ENCODE results near the gene AK8.

The AK8 gene

GRCh38 chr9:132743931-132744479, 134.1 kb downstream of the AK8 start:
- Histone ChIP-seq H3K27ac (ENCODE audit: low read depth, low read length) (no peak overlapping the region), H3K14ac (ENCODE audit: low read length) (no peak overlapping the region), H3K4me3 (ENCODE audit: low read depth, low read length) (no peak overlapping the region), H4K12ac (ENCODE audit: low read depth, low read length) (no peak overlapping the region), H4K91ac (ENCODE audit: low read depth, low read length) (no peak overlapping the region), H3K79me1 (ENCODE audit: low read length) (no peaks in the 10 kb centered on the region), H2BK5ac (ENCODE audit: low read depth, low read length, poor library complexity) (no peak overlapping the region), H2AFZ (ENCODE audit: insufficient read depth, low read length, poor library complexity) (no peak overlapping the region), H2AK5ac (ENCODE audit: low read length) (no peak overlapping the region), H3K27me3 (ENCODE audit: insufficient read depth, low read length) (peaks cover 23% of the 10 kb centered on the region), H3K4me1 (ENCODE audit: control insufficient read depth in 1 of 2, insufficient read depth in 2 of 2, low read length in 2 of 2) (no peaks in the 10 kb centered on the region), H3K23ac (ENCODE audit: low read length) (no peak overlapping the region), H4K8ac (ENCODE audit: low read depth, low read length) (no peak overlapping the region), H2BK120ac (ENCODE audit: insufficient read depth, low read length, poor library complexity) (no peak overlapping the region), H3K9ac (ENCODE audit: low read length) (no peak overlapping the region), H3K4me2 (ENCODE audit: low read length) (no peak overlapping the region), H3K79me2 (ENCODE audit: control insufficient read depth, insufficient read depth, low read length, poor library complexity) (no peaks in the 10 kb centered on the region), H3K36me3 (ENCODE audit: control insufficient read depth in 1 of 2, insufficient read depth in 2 of 2, low read length in 2 of 2) (no peaks in the 10 kb centered on the region), H2BK12ac (ENCODE audit: low read length) (no peak overlapping the region), H3K18ac (ENCODE audit: low read length) (no peak overlapping the region), H3K9me3 (ENCODE audit: insufficient read depth, low read depth, low read length) (peaks cover 2% of the 10 kb centered on the region), H3K4ac (ENCODE audit: low read depth, low read length) (no peak overlapping the region)
- WGBS (ENCODE audit: extremely low coverage, insufficient coverage, insufficient read length) = no CpG with 5 or more reads among the region's 13 CpGs
- no peak for DNase-seq

- WGBS (ENCODE audit: extremely low coverage, insufficient coverage, insufficient read length) = no CpG with 5 or more reads among the region's 17 CpGs
Measured at GRCh38 chr9:132742821-132743311, 135.2 kb downstream of the AK8 start.

DNA sequence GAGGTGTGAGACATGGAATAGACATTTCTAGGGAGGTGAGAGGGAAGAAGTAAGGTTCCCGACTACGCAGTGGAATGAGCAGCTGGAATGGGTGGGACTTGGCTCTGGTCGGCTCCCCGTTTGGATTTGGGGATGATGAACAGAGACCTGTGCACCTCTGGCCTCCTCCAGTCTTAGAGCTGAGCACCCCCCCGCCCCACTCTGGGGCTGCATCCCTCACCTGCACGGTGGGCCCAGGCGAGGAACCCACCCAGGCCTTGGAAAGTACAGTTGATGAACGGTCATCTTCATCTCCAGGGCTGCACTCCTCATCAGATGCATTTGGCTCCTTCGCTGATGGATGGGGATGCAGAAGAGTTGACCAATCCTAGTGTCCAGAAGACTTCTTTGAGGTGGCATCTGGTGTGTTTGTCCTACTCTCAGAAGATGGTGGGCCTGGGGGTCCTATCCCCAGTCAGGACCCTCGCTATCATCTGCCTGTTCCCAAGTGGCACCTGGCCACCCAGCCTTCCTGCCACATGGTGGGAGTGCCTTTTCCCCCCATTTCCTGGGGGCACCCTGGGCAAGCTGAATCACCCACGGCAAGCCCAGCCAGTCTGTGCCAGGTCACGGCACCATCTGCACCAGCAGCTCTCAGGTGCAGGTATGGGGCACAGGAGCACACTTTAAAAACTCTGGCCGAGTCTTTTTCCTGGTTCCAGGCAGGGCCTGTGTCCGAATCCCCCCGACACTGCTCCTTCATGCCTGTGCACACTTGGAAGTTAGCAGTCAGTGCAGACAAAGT, 137.4 kb downstream of the AK8 start:
- H3K27ac ChIP-seq (ENCODE audit: low read depth, low read length) = no peak overlapping the region
- H4K12ac ChIP-seq (ENCODE audit: low read depth, low read length) = no peak overlapping the region
- H2BK12ac ChIP-seq (ENCODE audit: low read length) = no peak overlapping the region
- no peaks in the 10 kb centered on the region for H3K79me2 ChIP-seq (ENCODE audit: control insufficient read depth, insufficient read depth, low read length, poor library complexity)
- no peak overlapping the region for H3K9ac ChIP-seq (ENCODE audit: low read length)
- H4K8ac ChIP-seq (ENCODE audit: low read depth, low read length) = no peak overlapping the region
- no peaks in the 10 kb centered on the region for H3K36me3 ChIP-seq (ENCODE audit: control insufficient read depth in 1 of 2, insufficient read depth in 2 of 2, low read length in 2 of 2)
- H3K79me1 ChIP-seq (ENCODE audit: low read length) = no peaks in the 10 kb centered on the region
- peaks cover 17% of the 10 kb centered on the region for H3K27me3 ChIP-seq (ENCODE audit: insufficient read depth, low read length)
- no peak overlapping the region for H3K4me2 ChIP-seq (ENCODE audit: low read length)
- H3K9me3 ChIP-seq (ENCODE audit: insufficient read depth, low read depth, low read length) = no peaks in the 10 kb centered on the region
- H3K23ac ChIP-seq (ENCODE audit: low read length) = no peak overlapping the region
- no peak overlapping the region for H2AK5ac ChIP-seq (ENCODE audit: low read length)
- no peak overlapping the region for H3K4ac ChIP-seq (ENCODE audit: low read depth, low read length)
- no peak overlapping the region for H2AFZ ChIP-seq (ENCODE audit: insufficient read depth, low read length, poor library complexity)
- no peaks in the 10 kb centered on the region for H3K4me1 ChIP-seq (ENCODE audit: control insufficient read depth in 1 of 2, insufficient read depth in 2 of 2, low read length in 2 of 2)
- H3K18ac ChIP-seq (ENCODE audit: low read length) = no peak overlapping the region
- no peak overlapping the region for H3K4me3 ChIP-seq (ENCODE audit: low read depth, low read length)
- DNase-seq = no peak
- no CpG with 5 or more reads among the region's 15 CpGs for WGBS (ENCODE audit: extremely low coverage, insufficient coverage, insufficient read length)
- no peak overlapping the region for H4K91ac ChIP-seq (ENCODE audit: low read depth, low read length)
- H3K14ac ChIP-seq (ENCODE audit: low read length) = no peak overlapping the region
- no peak overlapping the region for H2BK5ac ChIP-seq (ENCODE audit: low read depth, low read length, poor library complexity)
- no peak overlapping the region for H2BK120ac ChIP-seq (ENCODE audit: insufficient read depth, low read length, poor library complexity)

More at GRCh38 chr9:132742821-132743311, 135.2 kb downstream of the AK8 start:
- H2AFZ ChIP-seq (ENCODE audit: insufficient read depth, low read length, poor library complexity) = no peak overlapping the region
- no peaks in the 10 kb centered on the region for H3K36me3 ChIP-seq (ENCODE audit: control insufficient read depth in 1 of 2, insufficient read depth in 2 of 2, low read length in 2 of 2)
- H4K12ac ChIP-seq (ENCODE audit: low read depth, low read length) = no peak overlapping the region
- peaks cover 23% of the 10 kb centered on the region for H3K27me3 ChIP-seq (ENCODE audit: insufficient read depth, low read length)
- H2BK5ac ChIP-seq (ENCODE audit: low read depth, low read length, poor library complexity) = no peak overlapping the region
- H3K4me3 ChIP-seq (ENCODE audit: low read depth, low read length) = no peak overlapping the region
- H4K8ac ChIP-seq (ENCODE audit: low read depth, low read length) = no peak overlapping the region
- peaks cover 2% of the 10 kb centered on the region for H3K9me3 ChIP-seq (ENCODE audit: insufficient read depth, low read depth, low read length)
- no peaks in the 10 kb centered on the region for H3K79me2 ChIP-seq (ENCODE audit: control insufficient read depth, insufficient read depth, low read length, poor library complexity)
- H3K4ac ChIP-seq (ENCODE audit: low read depth, low read length) = no peak overlapping the region
- no peak overlapping the region for H2AK5ac ChIP-seq (ENCODE audit: low read length)
- no peak overlapping the region for H3K23ac ChIP-seq (ENCODE audit: low read length)
- no peak overlapping the region for H4K91ac ChIP-seq (ENCODE audit: low read depth, low read length)
- H3K4me1 ChIP-seq (ENCODE audit: control insufficient read depth in 1 of 2, insufficient read depth in 2 of 2, low read length in 2 of 2) = no peaks in the 10 kb centered on the region
- H3K4me2 ChIP-seq (ENCODE audit: low read length) = no peak overlapping the region
- no peak overlapping the region for H3K18ac ChIP-seq (ENCODE audit: low read length)
- no peaks in the 10 kb centered on the region for H3K79me1 ChIP-seq (ENCODE audit: low read length)
- H2BK12ac ChIP-seq (ENCODE audit: low read length) = no peak overlapping the region
- H3K9ac ChIP-seq (ENCODE audit: low read length) = no peak overlapping the region
- H2BK120ac ChIP-seq (ENCODE audit: insufficient read depth, low read length, poor library complexity) = no peak overlapping the region
- DNase-seq = no peak
- no peak overlapping the region for H3K14ac ChIP-seq (ENCODE audit: low read length)
- H3K27ac ChIP-seq (ENCODE audit: low read depth, low read length) = no peak overlapping the region

DNA sequence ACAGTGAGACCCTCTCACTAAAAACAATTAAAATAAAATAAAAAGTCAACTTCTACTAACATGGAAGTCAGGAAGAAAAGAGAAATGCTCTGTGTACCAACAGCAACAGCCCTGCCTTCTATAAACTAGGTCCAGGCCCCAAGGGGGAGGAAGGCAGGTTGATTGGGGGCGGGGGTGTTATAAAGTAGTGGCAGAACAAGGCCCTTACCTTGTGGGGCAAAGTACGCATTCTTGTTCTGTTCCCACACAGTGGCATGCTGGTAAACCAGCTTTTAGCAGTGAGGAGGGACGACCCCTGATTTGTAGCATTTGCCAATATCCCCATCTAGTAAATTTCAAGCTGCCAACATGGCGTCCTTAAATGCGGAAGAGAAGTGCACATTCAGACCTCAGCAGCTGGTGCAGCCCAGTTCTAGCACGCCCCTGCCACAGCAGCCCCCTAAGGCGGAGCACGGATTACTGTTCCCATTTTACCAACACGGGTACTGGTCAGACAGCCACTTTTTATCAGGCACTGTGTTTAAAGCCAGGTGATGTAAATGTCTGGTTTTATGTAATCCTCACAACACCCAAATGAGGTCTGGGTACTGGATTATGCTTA, 138.3 kb downstream of the AK8 start:
- no peak overlapping the region for H3K27ac ChIP-seq (ENCODE audit: low read depth, low read length)
- no peaks in the 10 kb centered on the region for H3K79me2 ChIP-seq (ENCODE audit: control insufficient read depth, insufficient read depth, low read length, poor library complexity)
- H2AK5ac ChIP-seq (ENCODE audit: low read length) = no peak overlapping the region
- no peak overlapping the region for H4K12ac ChIP-seq (ENCODE audit: low read depth, low read length)
- H3K79me1 ChIP-seq (ENCODE audit: low read length) = no peaks in the 10 kb centered on the region
- H3K4ac ChIP-seq (ENCODE audit: low read depth, low read length) = no peak overlapping the region
- H3K18ac ChIP-seq (ENCODE audit: low read length) = no peak overlapping the region
- H3K4me3 ChIP-seq (ENCODE audit: low read depth, low read length) = no peak overlapping the region
- no peak overlapping the region for H4K8ac ChIP-seq (ENCODE audit: low read depth, low read length)
- no peak overlapping the region for H2AFZ ChIP-seq (ENCODE audit: insufficient read depth, low read length, poor library complexity)
- H3K27me3 ChIP-seq (ENCODE audit: insufficient read depth, low read length) = peaks cover 10% of the 10 kb centered on the region
- H3K4me2 ChIP-seq (ENCODE audit: low read length) = no peak overlapping the region
- WGBS (ENCODE audit: extremely low coverage, insufficient coverage, insufficient read length) = no CpG with 5 or more reads among the region's 9 CpGs
- no peaks in the 10 kb centered on the region for H3K9me3 ChIP-seq (ENCODE audit: insufficient read depth, low read depth, low read length)
- DNase-seq = no peak
- H2BK12ac ChIP-seq (ENCODE audit: low read length) = no peak overlapping the region
- no peak overlapping the region for H2BK5ac ChIP-seq (ENCODE audit: low read depth, low read length, poor library complexity)
- no peak overlapping the region for H2BK120ac ChIP-seq (ENCODE audit: insufficient read depth, low read length, poor library complexity)
- H4K91ac ChIP-seq (ENCODE audit: low read depth, low read length) = no peak overlapping the region
- no peaks in the 10 kb centered on the region for H3K4me1 ChIP-seq (ENCODE audit: control insufficient read depth in 1 of 2, insufficient read depth in 2 of 2, low read length in 2 of 2)
- H3K36me3 ChIP-seq (ENCODE audit: control insufficient read depth in 1 of 2, insufficient read depth in 2 of 2, low read length in 2 of 2) = no peaks in the 10 kb centered on the region
- peak overlapping the region; percentile 41 for H3K9ac ChIP-seq (ENCODE audit: low read length)
- no peak overlapping the region for H3K23ac ChIP-seq (ENCODE audit: low read length)
- H3K14ac ChIP-seq (ENCODE audit: low read length) = no peak overlapping the region
